ENCODE data around the gene ADAMTS17.
"Not testable (repeated sequence)": the region's sequence is repeated elsewhere in the genome, so short reads cannot be mapped to it uniquely, and the experiment has no call there.

DNA sequence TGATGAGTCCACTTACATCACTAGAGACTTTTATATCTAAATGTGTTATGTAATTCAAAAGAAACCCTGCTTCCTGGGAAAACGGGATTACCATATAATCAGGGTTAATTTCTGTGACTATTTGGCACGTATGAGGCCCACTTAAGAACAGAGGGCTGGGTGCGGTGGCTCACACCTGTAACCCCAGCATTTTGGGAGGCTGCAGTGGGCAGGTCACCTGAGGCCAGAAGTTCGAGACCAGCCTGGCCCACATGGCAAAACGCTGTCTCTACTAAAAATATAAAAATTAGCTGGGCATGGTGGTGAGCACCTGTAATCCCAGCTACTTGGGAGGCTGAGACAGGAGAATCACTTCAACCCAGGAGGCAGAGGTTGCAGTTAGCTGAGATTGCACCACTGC lies 361.9 kb downstream of the ADAMTS17 start:
- not testable (repeated sequence) for TF ChIP-seq CTCF (IDR thresholded peaks at IDR 0.05; ENCODE audit: low read depth, low read length, missing input control); SP1 (IDR thresholded peaks at IDR 0.05)
- TF ChIP-seq, protein P1, sequence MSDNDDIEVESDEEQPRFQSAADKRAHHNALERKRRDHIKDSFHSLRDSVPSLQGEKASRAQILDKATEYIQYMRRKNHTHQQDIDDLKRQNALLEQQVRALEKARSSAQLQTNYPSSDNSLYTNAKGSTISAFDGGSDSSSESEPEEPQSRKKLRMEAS (IDR thresholded peaks at IDR 0.05), result not testable (repeated sequence)
